Naive thymus-derived CD4-positive, alpha-beta T cell (primary cell): ENCODE data around the gene CREB5. TPM values are rescaled to one million over a fixed set of nuclear protein-coding genes. Genes with fewer than 3 reads are reported as not detected.

Source experiments
- ATAC-seq: fragments of 150-1000 bp; cut with Tn5 transposase; 2 replicates; pipeline ENCODE4 v1.10.0; 2021; ENCODE audit warnings: mild to moderate bottlenecking, moderate library complexity
- CTCF ChIA-PET: fragments of 350-600 bp; sonication (Branson Sonifier 250); formaldehyde crosslinking; loops from one replicate; lab custom pipeline; 2021; ENCODE audit warnings: antibody characterized with exemption; lab: Charles Lee
- POLR2A ChIA-PET: fragments of 350-600 bp; sonication (Branson Sonifier 250); formaldehyde crosslinking; loops from one replicate; lab custom pipeline; 2021; ENCODE audit warnings: antibody characterized with exemption, inconsistent platforms; lab: Charles Lee
- DNase-seq, 9 donors: peaks; one replicate each; pipeline versions ENCODE4 v3.0.0 to v3.0.0-alpha.2; 2020 to 2022; ENCODE audit warnings: mixed read lengths in 1 of 9
- H3K27ac ChIP-seq: one replicate; pipeline ENCODE4 v1.7.0; 2013; ENCODE audit warnings: mild to moderate bottlenecking, low read depth, low read length, moderate library complexity
- H3K27me3 ChIP-seq, 2 donors: one replicate each; pipeline ENCODE4 v1.7.0; 2013; ENCODE audit warnings: low read length in 2 of 2, mild to moderate bottlenecking in 2 of 2, moderate library complexity in 2 of 2; ENCODE audit not compliant: control insufficient read depth in 2 of 2, insufficient read depth in 2 of 2
- H3K36me3 ChIP-seq, 3 experiments: 1 replicate in 2 of 3; 2 replicates in 1 of 3; pipeline ENCODE4 v1.7.0; 2013; ENCODE audit warnings: low read length in 3 of 3, mild to moderate bottlenecking in 3 of 3, moderate library complexity in 1 of 3; ENCODE audit not compliant: insufficient read depth in 3 of 3, control insufficient read depth in 2 of 3
- H3K4me1 ChIP-seq, 2 donors: one replicate each; pipeline ENCODE4 v1.7.0; 2013; ENCODE audit warnings: low read length in 2 of 2, mild to moderate bottlenecking in 2 of 2, moderate library complexity in 1 of 2; ENCODE audit not compliant: control insufficient read depth in 2 of 2, insufficient read depth in 2 of 2
- H3K4me3 ChIP-seq: 2 replicates; pipeline ENCODE4 v1.7.0; 2013; ENCODE audit warnings: mild to moderate bottlenecking, low read length
- H3K9me3 ChIP-seq, 3 experiments: 1 replicate in 2 of 3; 2 replicates in 1 of 3; pipeline ENCODE4 v1.7.0; 2013; ENCODE audit warnings: low read length in 3 of 3; ENCODE audit not compliant: control insufficient read depth in 2 of 3
- H3K27ac Mint-ChIP-seq, 9 donors: one replicate each; pipeline ENCODE4 v1.8.0; 2020 to 2022; ENCODE audit warnings: mixed read lengths in 9 of 9, mild to moderate bottlenecking in 8 of 9, moderate library complexity in 5 of 9, inconsistent platforms in 2 of 9
- H3K27me3 Mint-ChIP-seq, 5 donors: one replicate each; pipeline ENCODE4 v1.8.0; 2021 to 2022; ENCODE audit warnings: mixed read lengths in 5 of 5, mild to moderate bottlenecking in 1 of 5
- H3K36me3 Mint-ChIP-seq, 5 donors: one replicate each; pipeline ENCODE4 v1.8.0; 2020 to 2022; ENCODE audit warnings: mixed read lengths in 5 of 5, mild to moderate bottlenecking in 3 of 5, inconsistent platforms in 1 of 5
- H3K4me1 Mint-ChIP-seq, 7 donors: one replicate each; pipeline ENCODE4 v1.8.0; 2020 to 2022; ENCODE audit warnings: mixed read lengths in 7 of 7, mild to moderate bottlenecking in 3 of 7, inconsistent platforms in 1 of 7
- H3K4me3 Mint-ChIP-seq, 10 donors: one replicate each; pipeline ENCODE4 v1.8.0; 2020 to 2022; ENCODE audit warnings: mild to moderate bottlenecking in 10 of 10, mixed read lengths in 10 of 10, moderate library complexity in 6 of 10, inconsistent platforms in 2 of 10
- H3K9me3 Mint-ChIP-seq, 11 donors: one replicate each; pipeline ENCODE4 v1.8.0; 2020 to 2022; ENCODE audit warnings: mixed read lengths in 11 of 11, mild to moderate bottlenecking in 4 of 11, inconsistent platforms in 1 of 11, moderate library complexity in 1 of 11
- intact Hi-C, 2 donors: fragments of 100-400 bp; cut with micrococcal nuclease; formaldehyde crosslinking; loops; one replicate each; pipeline ENCODE4 v1.15.1; 2023
- polyA plus RNA-seq, 2 donors: library from polyadenylated mRNA; unstranded; fragments of 300-500 nt; fragmentation: Illumina TruSeq; gene quantifications; one replicate each; pipeline ENCODE4 v1.2.3, GENCODE V29; 2021
- total RNA-seq, 6 experiments: library from RNA in 5 of 6; stranded (reverse) in 5 of 6; gene quantifications; 1 replicate in 5 of 6; 2 replicates in 1 of 6; pipeline ENCODE4 v1.2.3 and lab custom pipeline; 2021 to 2026

CREB5 gene
- total and polyA plus RNA-seq, 7 experiments from 2014 or later = 0.22 to 18.4 (median 3.6) TPM; not detected in 4

GRCh38 chr7:28497009-28497408, 84.7 kb downstream of the CREB5 start:
- DNase-seq = no peak
- H3K4me3 Mint-ChIP-seq = no peak overlapping the region
- H3K4me3 ChIP-seq = no peak overlapping the region
- no peaks in the 10 kb centered on the region for H3K9me3 Mint-ChIP-seq
- no peaks in the 10 kb centered on the region for H3K4me1 Mint-ChIP-seq
- no peaks in the 10 kb centered on the region for H3K36me3 ChIP-seq
- peaks cover 3 to 27% (median 11%) of the 10 kb centered on the region in 5 donors for H3K27me3 Mint-ChIP-seq
- no peak overlapping the region for H3K27ac Mint-ChIP-seq
- H3K4me1 ChIP-seq = no peaks in the 10 kb centered on the region
- H3K9me3 ChIP-seq = no peaks in the 10 kb centered on the region
- no peaks in the 10 kb centered on the region for H3K27me3 ChIP-seq
- ChIA-PET POLR2A (no interaction called here), CTCF (no interaction called here)
- intact Hi-C loops = no loop called here
- H3K27ac ChIP-seq = no peak overlapping the region
- no peak for ATAC-seq
- H3K36me3 Mint-ChIP-seq = no peaks in the 10 kb centered on the region

GRCh38 chr7:28498636-28499035, 86.3 kb downstream of the CREB5 start:
- Mint-ChIP-seq H3K27me3 (peaks cover 3 to 24% (median 8%) of the 10 kb centered on the region in 5 donors), H3K36me3 (no peaks in the 10 kb centered on the region), H3K4me3 (no peak overlapping the region), H3K27ac (no peak overlapping the region), H3K9me3 (no peaks in the 10 kb centered on the region), H3K4me1 (no peaks in the 10 kb centered on the region)
- no peak for ATAC-seq
- Histone ChIP-seq H3K27me3 (no peaks in the 10 kb centered on the region), H3K36me3 (no peaks in the 10 kb centered on the region), H3K4me1 (no peaks in the 10 kb centered on the region), H3K4me3 (no peak overlapping the region), H3K27ac (no peak overlapping the region), H3K9me3 (no peaks in the 10 kb centered on the region)
- intact Hi-C loops = no loop called here
- DNase-seq = no peak
- CTCF ChIA-PET = no interaction called here
- POLR2A ChIA-PET = no interaction called here

- Histone ChIP-seq H3K27ac (no peak overlapping the region), H3K36me3 (no peaks in the 10 kb centered on the region), H3K4me3 (no peak overlapping the region), H3K4me1 (no peaks in the 10 kb centered on the region), H3K9me3 (no peaks in the 10 kb centered on the region), H3K27me3 (no peaks in the 10 kb centered on the region)
- Mint-ChIP-seq H3K9me3 (no peaks in the 10 kb centered on the region), H3K27me3 (peaks cover 3 to 24% (median 11%) of the 10 kb centered on the region in 5 donors), H3K4me1 (no peaks in the 10 kb centered on the region), H3K4me3 (no peak overlapping the region), H3K27ac (no peak overlapping the region), H3K36me3 (no peaks in the 10 kb centered on the region)
- DNase-seq = no peak
- ChIA-PET POLR2A (no interaction called here), CTCF (no interaction called here)
- intact Hi-C loops = no loop called here
- ATAC-seq = no peak
Measured at GRCh38 chr7:28500138-28500537, 87.8 kb downstream of the CREB5 start.

- H3K4me1 ChIP-seq = no peaks in the 10 kb centered on the region
- Mint-ChIP-seq H3K27me3 (peaks cover 3 to 18% (median 6%) of the 10 kb centered on the region in 5 donors), H3K9me3 (no peaks in the 10 kb centered on the region), H3K4me1 (no peaks in the 10 kb centered on the region), H3K4me3 (no peak overlapping the region), H3K27ac (no peak overlapping the region), H3K36me3 (no peaks in the 10 kb centered on the region)
- no peak overlapping the region for H3K27ac ChIP-seq
- no peaks in the 10 kb centered on the region for H3K9me3 ChIP-seq
- H3K36me3 ChIP-seq = no peaks in the 10 kb centered on the region
- no peak for ATAC-seq
- no peak for DNase-seq
- POLR2A ChIA-PET = no interaction called here
- CTCF ChIA-PET = no interaction called here
- no peaks in the 10 kb centered on the region for H3K27me3 ChIP-seq
- no peak overlapping the region for H3K4me3 ChIP-seq
- intact Hi-C loops = no loop called here
Measured at GRCh38 chr7:28502408-28502807, 90.1 kb downstream of the CREB5 start.

- Mint-ChIP-seq H3K4me3 (no peak overlapping the region), H3K9me3 (no peaks in the 10 kb centered on the region), H3K27me3 (peaks cover 3 to 19% (median 6%) of the 10 kb centered on the region in 5 donors), H3K4me1 (no peaks in the 10 kb centered on the region), H3K27ac (no peak overlapping the region), H3K36me3 (no peaks in the 10 kb centered on the region)
- DNase-seq (no peak), ATAC-seq (no peak)
- intact Hi-C loops = no loop called here
- Histone ChIP-seq H3K4me1 (no peaks in the 10 kb centered on the region), H3K27ac (no peak overlapping the region), H3K27me3 (no peaks in the 10 kb centered on the region), H3K9me3 (no peaks in the 10 kb centered on the region), H3K4me3 (no peak overlapping the region), H3K36me3 (no peaks in the 10 kb centered on the region)
- CTCF ChIA-PET = no interaction called here
- POLR2A ChIA-PET = no interaction called here
Measured at GRCh38 chr7:28503396-28503795, 91.1 kb downstream of the CREB5 start.

- Mint-ChIP-seq H3K27me3 (peaks cover 0 to 16% (median 6%) of the 10 kb centered on the region in 5 donors), H3K4me3 (no peak overlapping the region), H3K9me3 (no peaks in the 10 kb centered on the region), H3K36me3 (no peaks in the 10 kb centered on the region), H3K27ac (no peak overlapping the region), H3K4me1 (no peaks in the 10 kb centered on the region)
- CTCF ChIA-PET = no interaction called here
- DNase-seq (no peak), ATAC-seq (no peak)
- POLR2A ChIA-PET = no interaction called here
- intact Hi-C loops = no loop called here
- no peaks in the 10 kb centered on the region for H3K36me3 ChIP-seq
- H3K4me1 ChIP-seq = no peaks in the 10 kb centered on the region
- no peaks in the 10 kb centered on the region for H3K9me3 ChIP-seq
- no peak overlapping the region for H3K27ac ChIP-seq
- H3K27me3 ChIP-seq = no peaks in the 10 kb centered on the region
- H3K4me3 ChIP-seq = no peak overlapping the region
Measured at GRCh38 chr7:28505014-28505413, 92.7 kb downstream of the CREB5 start.

GRCh38 chr7:28505867-28506266, 93.5 kb downstream of the CREB5 start:
- H3K4me3 Mint-ChIP-seq = no peak overlapping the region
- Histone ChIP-seq H3K4me1 (no peaks in the 10 kb centered on the region), H3K27me3 (no peaks in the 10 kb centered on the region), H3K4me3 (no peak overlapping the region), H3K36me3 (no peaks in the 10 kb centered on the region), H3K27ac (no peak overlapping the region), H3K9me3 (no peaks in the 10 kb centered on the region)
- no peaks in the 10 kb centered on the region for H3K9me3 Mint-ChIP-seq
- H3K27me3 Mint-ChIP-seq = peaks cover 0 to 20% (median 14%) of the 10 kb centered on the region in 5 donors
- ATAC-seq (no peak), DNase-seq (no peak)
- no peaks in the 10 kb centered on the region for H3K36me3 Mint-ChIP-seq
- CTCF ChIA-PET = no interaction called here
- intact Hi-C loops = no loop called here
- no peak overlapping the region for H3K27ac Mint-ChIP-seq
- no peaks in the 10 kb centered on the region for H3K4me1 Mint-ChIP-seq
- POLR2A ChIA-PET = no interaction called here
